Lung (tissue), 12 donors: Measurements from ENCODE around the gene HBB. TPM values are rescaled to one million over a fixed set of nuclear protein-coding genes. Genes with fewer than 3 reads are reported as not detected.

ENCODE experiments used
- ATAC-seq: fragments of 200-7000 bp; cut with Tn5 transposase; one replicate; pipeline ENCODE4 v1.9.1; 2020; ENCODE audit warnings: moderate number of reproducible peaks; ENCODE audit not compliant: insufficient read depth, low FRiP score
- DNase-seq, 3 donors: peaks; one replicate each; pipeline ENCODE4 v3.0.0-alpha.2; 2013 to 2017
- H3K27ac ChIP-seq, 2 donors: one replicate each; pipeline ENCODE4 v1.5.1; 2013; ENCODE audit warnings: mild to moderate bottlenecking in 2 of 2, moderate library complexity in 2 of 2, control low read depth in 1 of 2, inconsistent platforms in 1 of 2, low read depth in 1 of 2, low read length in 1 of 2
- H3K27me3 ChIP-seq, 3 donors: one replicate each; pipeline ENCODE4 v1.5.1; 2013; ENCODE audit warnings: low read length in 2 of 3; ENCODE audit not compliant: control insufficient read depth in 3 of 3, insufficient read depth in 3 of 3
- H3K36me3 ChIP-seq, 4 donors: one replicate each; pipeline ENCODE4 v1.5.1; 2013; ENCODE audit warnings: low read length in 4 of 4, mild to moderate bottlenecking in 1 of 4, moderate library complexity in 1 of 4; ENCODE audit not compliant: control insufficient read depth in 4 of 4, insufficient read depth in 4 of 4
- H3K4me1 ChIP-seq, 5 donors: one replicate each; pipeline ENCODE4 v1.5.1; 2013; ENCODE audit warnings: low read length in 5 of 5, mild to moderate bottlenecking in 2 of 5, moderate library complexity in 1 of 5; ENCODE audit not compliant: control insufficient read depth in 5 of 5, insufficient read depth in 5 of 5
- H3K4me3 ChIP-seq: one replicate; pipeline ENCODE4 v1.5.1; 2013; ENCODE audit warnings: mild to moderate bottlenecking, control low read depth, moderate library complexity
- H3K9ac ChIP-seq, 2 donors: one replicate each; pipeline ENCODE4 v1.5.1; 2013; ENCODE audit warnings: low read length in 2 of 2, control low read depth in 1 of 2; ENCODE audit not compliant: insufficient read depth in 1 of 2
- H3K9me3 ChIP-seq, 4 donors: one replicate each; pipeline ENCODE4 v1.5.1; 2013; ENCODE audit warnings: low read length in 3 of 4, mild to moderate bottlenecking in 1 of 4, moderate library complexity in 1 of 4; ENCODE audit not compliant: control insufficient read depth in 4 of 4, insufficient read depth in 3 of 4
- CTCF ChIP-seq: IDR thresholded peaks from 2 replicates; pipeline ENCODE4 v1.5.1; 2012; ENCODE audit warnings: mild to moderate bottlenecking; ENCODE audit errors: control extremely low read depth, extremely low read depth
- WGBS, 2 donors: extraction: QIAGEN DNeasy Blood & Tissue Kit; methylation state at CpG; one replicate each; pipeline ENCODE4 v1.1.7; 2013; 5-methylcytosine and 5-hydroxymethylcytosine counted together
- polyA plus RNA-seq, 2 donors: library from polyadenylated mRNA; stranded (reverse); fragments of 200-250 nt; gene quantifications; one replicate each; pipeline ENCODE4 v1.2.1, GENCODE V29; 2013
- total RNA-seq, 2 donors: library from RNA; depleted of rRNA in 1 of 2; stranded (reverse); fragments of >200 nt in 1 of 2; gene quantifications; one replicate each; pipeline ENCODE4 v1.2.1, GENCODE V29; 2014 to 2021
- donor health status: control.
- donor health status: control.
- donor health status: Bipolar disorder and iron deficiency.
- donor health status: healthy.
- donor health status: DM: yes; HTN: yes; CAD: no.

The HBB gene
- total and polyA plus RNA-seq, 4 donors, result 39.4 to 1,072 (median 651) TPM

DNA sequence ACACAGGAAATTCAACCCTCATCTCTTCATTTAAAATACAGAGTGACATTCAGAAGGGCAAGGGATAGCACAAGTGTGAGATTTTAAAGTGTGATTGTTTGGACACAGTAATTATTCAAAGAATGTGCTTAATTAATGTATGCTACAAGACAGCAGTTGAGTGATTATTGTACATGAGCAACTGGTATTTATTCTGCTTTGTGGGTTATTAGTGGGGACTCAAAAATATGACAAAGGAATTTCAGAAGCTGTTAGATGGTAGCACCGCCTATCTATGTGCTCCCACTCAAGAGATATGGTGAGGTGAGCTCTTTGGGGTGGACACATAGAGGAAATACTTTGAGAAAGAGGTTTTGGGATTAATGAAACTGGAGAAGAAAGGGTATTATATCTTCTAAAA is 13.2 kb upstream of the HBB start:
- no peak overlapping the region for H3K4me3 ChIP-seq
- H3K36me3 ChIP-seq, result no peaks in the 10 kb centered on the region
- DNase-seq, result no peak
- no peaks in the 10 kb centered on the region for H3K4me1 ChIP-seq
- WGBS, 2 donors, result 76 to 97% methylated on average over 1 of the region's 1 CpG
- H3K9ac ChIP-seq, result no peak overlapping the region
- no peaks in the 10 kb centered on the region for H3K9me3 ChIP-seq
- no peak for TF ChIP-seq CTCF
- no peak for ATAC-seq
- H3K27me3 ChIP-seq, result peaks cover 0 to 4% (median 0%) of the 10 kb centered on the region in 3 donors
- no peak overlapping the region for H3K27ac ChIP-seq

DNA sequence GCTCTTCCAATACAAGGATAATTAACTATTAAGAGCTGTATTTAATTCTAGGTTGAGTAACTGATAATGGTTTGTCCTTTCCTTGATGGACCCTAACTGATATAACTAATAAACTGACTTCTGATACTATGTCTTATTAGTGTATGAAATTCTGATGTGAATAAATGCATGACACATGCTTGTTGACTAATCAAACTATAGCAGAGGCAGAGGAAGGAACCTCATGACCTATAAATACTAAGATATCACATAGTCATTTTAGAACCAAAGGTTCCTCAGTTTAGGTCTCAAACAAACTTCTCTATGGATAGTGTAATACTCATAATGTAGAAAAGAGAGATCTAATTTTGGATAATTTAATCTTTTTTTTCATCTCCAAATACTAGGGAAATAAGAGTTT is 12.2 kb upstream of the HBB start:
- no peak for ATAC-seq
- no peaks in the 10 kb centered on the region for H3K9me3 ChIP-seq
- no peak for TF ChIP-seq CTCF

GRCh38 chr11:5238486-5238885 is 11.6 kb upstream of the HBB start:
- DNase-seq, result no peak
- TF ChIP-seq CTCF, result no peak
- Histone ChIP-seq H3K9me3 (no peaks in the 10 kb centered on the region), H3K27me3 (peaks cover 0 to 4% (median 0%) of the 10 kb centered on the region in 3 donors), H3K4me1 (no peaks in the 10 kb centered on the region), H3K27ac (no peak overlapping the region), H3K9ac (no peak overlapping the region), H3K4me3 (no peak overlapping the region), H3K36me3 (no peaks in the 10 kb centered on the region)
- ATAC-seq, result no peak
- WGBS, 2 donors, result 40 to 45% methylated on average over 2 of the region's 2 CpGs

More for the DNA sequence above, 12.2 kb upstream of the HBB start:
- Histone ChIP-seq H3K27me3 (peaks cover 0 to 4% (median 0%) of the 10 kb centered on the region in 3 donors), H3K4me3 (no peak overlapping the region), H3K9ac (no peak overlapping the region), H3K27ac (no peak overlapping the region), H3K4me1 (no peaks in the 10 kb centered on the region), H3K36me3 (no peaks in the 10 kb centered on the region)
- DNase-seq, result no peak

GRCh38 chr11:5237420-5237819 is 10.5 kb upstream of the HBB start:
- Histone ChIP-seq H3K4me1 (no peaks in the 10 kb centered on the region), H3K9ac (no peak overlapping the region), H3K4me3 (no peak overlapping the region), H3K36me3 (no peaks in the 10 kb centered on the region), H3K27me3 (peaks cover 0 to 4% (median 0%) of the 10 kb centered on the region in 3 donors), H3K27ac (no peak overlapping the region), H3K9me3 (no peaks in the 10 kb centered on the region)
- DNase-seq (no peak), ATAC-seq (no peak)
- 40 to 72% methylated on average over 2 of the region's 2 CpGs for WGBS, 2 donors
- TF ChIP-seq CTCF, result no peak
